Cardiac muscle cell (in vitro differentiated cells and primary cell): ENCODE results near the gene CALCB. TPM values are rescaled to one million over a fixed set of nuclear protein-coding genes. Genes with fewer than 3 reads are reported as not detected.

Experiments used
- DNase-seq, 2 donors: peaks; one replicate each; pipeline versions ENCODE4 v3.0.0 to v3.0.0-alpha.2; 2010 to 2017; ENCODE audit warnings: low read depth in 1 of 2, low spot score in 1 of 2
- H3K27ac ChIP-seq: fragments of 200-600 bp; sonication (generic); 2 replicates; pipeline ENCODE4 v1.5.1; 2016
- H3K27me3 ChIP-seq: fragments of 200-600 bp; sonication (generic); 2 replicates; pipeline ENCODE4 v1.6.0; 2016; ENCODE audit warnings: control low read depth
- H3K36me3 ChIP-seq: fragments of 200-600 bp; sonication (generic); 2 replicates; pipeline ENCODE4 v1.5.1; 2016; ENCODE audit warnings: control low read depth
- H3K4me1 ChIP-seq: fragments of 200-600 bp; sonication (generic); 2 replicates; pipeline ENCODE4 v1.8.1; 2017; ENCODE audit warnings: low read depth, mild to moderate bottlenecking, mixed run types
- H3K4me3 ChIP-seq: fragments of 200-600 bp; sonication (generic); 2 replicates; pipeline ENCODE4 v1.5.1; 2016; ENCODE audit warnings: mild to moderate bottlenecking
- H3K9me3 ChIP-seq: fragments of 200-600 bp; sonication (generic); 2 replicates; pipeline ENCODE4 v1.5.1; 2017; ENCODE audit warnings: low read depth, mild to moderate bottlenecking, control low read depth
- CTCF ChIP-seq: IDR thresholded peaks from 2 replicates; pipeline ENCODE4 v1.5.1; 2012; ENCODE audit warnings: low read depth, mild to moderate bottlenecking, low read length
- polyA plus RNA-seq: library from polyadenylated mRNA; unstranded; fragments of >200 nt; fragmentation: Nextera tagmentation; extraction: Ambion mirVana; gene quantifications from 2 replicates; pipeline ENCODE4 v1.2.1, GENCODE V29; 2016
- total RNA-seq: library from RNA; depleted of rRNA; stranded (reverse); fragments of >200 nt; gene quantifications from 2 replicates; pipeline ENCODE4 v1.2.3, GENCODE V29; 2016

The CALCB gene
- total and polyA plus RNA-seq, 2 experiments from 2014 or later: 0.81 TPM; not detected in 1

DNA sequence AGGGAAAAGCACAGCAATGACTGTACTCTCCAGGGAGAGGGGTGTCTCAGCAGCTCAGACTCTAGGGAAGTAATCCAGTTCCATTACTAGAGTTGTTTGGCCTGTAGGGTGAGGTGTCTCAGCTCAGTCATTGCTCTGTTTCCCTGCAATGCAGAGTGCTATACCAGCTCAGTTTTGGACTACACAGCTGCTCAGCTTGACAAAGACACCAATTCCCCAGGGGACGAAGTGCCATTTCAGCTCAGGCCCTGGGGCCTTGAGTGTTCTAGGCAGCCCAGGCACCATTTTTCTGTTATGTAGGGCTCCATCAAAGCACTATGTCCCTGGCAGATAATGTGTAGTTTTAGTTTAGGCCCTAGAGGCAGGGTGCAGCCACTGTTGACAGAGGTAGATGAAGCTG, 18.2 kb downstream of the CALCB start:
- no peak overlapping the region for H3K4me3 ChIP-seq
- H3K27me3 ChIP-seq: no peaks in the 10 kb centered on the region
- H3K9me3 ChIP-seq: no peaks in the 10 kb centered on the region
- no peak for TF ChIP-seq CTCF
- DNase-seq: no peak
- no peaks in the 10 kb centered on the region for H3K36me3 ChIP-seq
- H3K27ac ChIP-seq: no peak overlapping the region
- H3K4me1 ChIP-seq: no peaks in the 10 kb centered on the region

- DNase-seq: no peak
Measured at GRCh38 chr11:15093432-15093831, 20.0 kb downstream of the CALCB start.

DNA sequence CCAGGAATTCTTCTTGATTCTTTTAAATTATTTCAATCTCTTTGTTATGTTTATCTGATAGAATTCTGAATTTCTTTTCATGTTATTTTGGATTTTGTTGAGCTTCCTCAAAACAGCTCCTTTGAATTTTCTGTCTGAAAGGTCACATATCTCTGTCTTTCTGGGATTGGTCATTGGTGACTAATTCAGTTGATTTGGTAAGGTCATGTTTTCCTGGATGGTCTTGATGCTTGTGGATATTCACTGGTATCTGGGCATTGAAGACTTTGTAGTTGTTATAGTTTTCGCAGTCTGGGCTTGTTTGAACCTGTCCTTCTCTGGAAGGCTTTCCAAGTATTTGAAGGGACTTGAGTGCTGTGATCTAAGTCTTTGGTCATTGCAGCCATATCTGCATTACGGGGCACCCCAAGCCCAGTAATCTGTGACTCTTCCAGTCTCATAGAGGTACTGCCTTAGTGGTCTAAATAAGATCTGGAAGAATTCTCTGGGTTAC, 22.4 kb downstream of the CALCB start:
- no peaks in the 10 kb centered on the region for H3K4me1 ChIP-seq
- peaks cover 17% of the 10 kb centered on the region for H3K27me3 ChIP-seq
- no peak for DNase-seq
- TF ChIP-seq CTCF: no peak
- H3K4me3 ChIP-seq: no peak overlapping the region
- H3K27ac ChIP-seq: no peak overlapping the region
- H3K36me3 ChIP-seq: no peaks in the 10 kb centered on the region
- H3K9me3 ChIP-seq: no peaks in the 10 kb centered on the region

More at GRCh38 chr11:15093432-15093831, 20.0 kb downstream of the CALCB start:
- H3K27me3 ChIP-seq: no peaks in the 10 kb centered on the region
- H3K36me3 ChIP-seq: no peaks in the 10 kb centered on the region
- no peaks in the 10 kb centered on the region for H3K4me1 ChIP-seq
- no peaks in the 10 kb centered on the region for H3K9me3 ChIP-seq
- no peak overlapping the region for H3K27ac ChIP-seq
- no peak for TF ChIP-seq CTCF
- H3K4me3 ChIP-seq: no peak overlapping the region

GRCh38 chr11:15097411-15097810, 24.0 kb downstream of the CALCB start:
- H3K36me3 ChIP-seq: no peaks in the 10 kb centered on the region
- H3K4me3 ChIP-seq: no peak overlapping the region
- H3K27ac ChIP-seq: no peak overlapping the region
- no peaks in the 10 kb centered on the region for H3K9me3 ChIP-seq
- H3K4me1 ChIP-seq: no peaks in the 10 kb centered on the region
- no peak for DNase-seq
- no peak for TF ChIP-seq CTCF
- H3K27me3 ChIP-seq: peaks cover 17% of the 10 kb centered on the region

DNA sequence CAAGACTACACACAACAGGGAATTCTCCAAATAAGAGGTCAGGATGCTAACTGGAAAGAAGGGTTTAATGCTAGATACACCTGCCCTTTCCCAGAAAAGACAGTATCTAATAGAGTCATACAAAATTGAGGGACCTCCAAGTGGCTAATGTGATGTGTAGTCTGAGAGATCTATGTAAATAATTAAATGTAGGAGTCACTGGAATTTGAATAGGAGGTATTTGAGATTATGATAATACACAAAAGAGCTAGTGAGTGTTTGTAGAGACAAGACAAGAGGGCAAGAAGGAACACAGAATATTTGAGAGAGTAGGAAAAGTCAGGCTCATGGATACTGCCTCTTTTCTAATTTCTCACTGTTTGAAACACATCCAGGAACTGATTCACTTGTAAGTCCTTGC, 25.9 kb downstream of the CALCB start:
- Histone ChIP-seq H3K36me3 (no peaks in the 10 kb centered on the region), H3K9me3 (no peaks in the 10 kb centered on the region), H3K4me3 (no peak overlapping the region), H3K27ac (no peak overlapping the region), H3K4me1 (no peaks in the 10 kb centered on the region), H3K27me3 (peaks cover 17% of the 10 kb centered on the region)
- DNase-seq: no peak
- TF ChIP-seq CTCF: no peak
